ENCODE results near the gene LMTK3. TPM values are rescaled to one million over a fixed set of nuclear protein-coding genes. Genes with fewer than 3 reads are reported as not detected.

LMTK3 gene
- total and polyA plus RNA-seq, 2 of the 4 experiments (the other 2 are of a cell fraction), result 0.18 to 0.87 TPM

DNA sequence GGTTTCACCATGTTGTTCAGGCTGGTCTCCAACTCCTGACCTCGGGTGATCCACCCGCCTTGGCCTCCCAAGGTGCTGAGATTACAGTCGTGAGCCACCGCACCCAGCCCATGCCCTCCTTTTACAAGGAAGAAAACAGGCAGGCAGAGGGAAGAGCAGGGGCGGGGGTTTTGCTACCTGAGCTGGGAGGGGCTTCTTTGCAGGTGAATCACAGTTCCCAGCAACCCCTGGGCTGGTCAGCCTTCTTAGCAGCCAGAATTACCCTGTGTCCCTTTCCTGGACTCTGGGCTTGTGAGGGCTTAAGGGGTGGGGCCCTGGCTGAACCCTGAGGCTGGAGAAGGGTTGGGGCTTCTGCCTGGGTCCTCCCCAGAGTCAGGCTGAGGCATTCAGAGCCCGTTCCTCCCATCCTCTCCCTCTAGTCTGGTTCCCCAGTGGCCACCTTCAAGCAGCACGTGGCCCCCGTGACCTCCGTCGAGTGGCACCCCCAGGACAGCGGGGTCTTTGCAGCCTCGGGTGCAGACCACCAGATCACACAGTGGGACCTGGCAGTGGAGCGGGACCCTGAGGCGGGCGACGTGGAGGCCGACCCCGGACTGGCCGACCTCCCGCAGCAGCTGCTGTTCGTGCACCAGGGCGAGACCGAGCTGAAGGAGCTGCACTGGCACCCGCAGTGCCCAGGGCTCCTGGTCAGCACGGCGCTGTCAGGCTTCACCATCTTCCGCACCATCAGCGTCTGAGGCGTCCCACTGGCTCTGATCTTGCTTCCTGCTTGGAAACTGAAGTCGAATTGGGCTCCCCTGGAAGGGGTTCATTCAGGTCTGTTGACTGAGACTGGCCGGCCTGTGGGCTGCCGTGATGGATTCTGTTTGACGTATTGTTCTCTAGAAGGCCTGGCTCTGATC is 59.1 kb downstream of the LMTK3 start (continued):
- TF ChIP-seq MXI1 (IDR thresholded peaks at IDR 0.05; ENCODE audit: borderline replicate concordance, low read depth, low read length), result no peak

DNA sequence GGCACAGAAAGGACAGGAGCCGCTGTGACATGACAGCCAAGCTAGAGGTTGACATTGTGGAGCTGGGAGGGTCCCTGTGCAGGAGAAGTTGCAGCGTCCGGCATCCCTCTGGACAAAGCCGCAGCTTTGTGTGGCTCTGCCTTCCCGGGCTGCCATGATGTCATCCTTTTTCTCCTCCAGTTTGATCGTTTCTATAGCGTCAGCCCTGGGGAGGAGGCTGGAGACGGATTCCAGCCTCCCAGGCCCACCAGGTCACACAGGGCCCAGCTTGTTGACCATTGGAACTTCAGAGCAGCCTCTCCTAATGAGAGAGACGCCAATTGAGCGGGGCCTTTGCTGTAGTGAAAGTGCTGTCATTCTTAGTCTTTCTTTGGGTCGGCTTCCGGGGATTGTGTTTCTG is 60.0 kb downstream of the LMTK3 start:
- H2AK5ac ChIP-seq (ENCODE audit: low read depth, low read length), result no peak overlapping the region
- POLR2A ChIA-PET (ENCODE audit: unreplicated experiment), result no interaction called here
- H2AK9ac ChIP-seq (replicated peaks; ENCODE audit: low read depth, low read length, poor library complexity), result no peak overlapping the region
- no peak overlapping the region for H2BK20ac ChIP-seq (ENCODE audit: low read depth, low read length)
- DNase-seq, result no peak
- H3K56ac ChIP-seq (ENCODE audit: extremely low read depth, insufficient read depth, low read length), result no peak overlapping the region
- no peak overlapping the region for H3K14ac ChIP-seq (replicated peaks; ENCODE audit: low read depth, low read length)
- TF ChIP-seq RCOR1 (IDR thresholded peaks at IDR 0.05; ENCODE audit: insufficient replicate concordance, low read length) (no peak), MAZ (IDR thresholded peaks at IDR 0.05; ENCODE audit: borderline replicate concordance, low read depth, low read length) (no peak), MXI1 (IDR thresholded peaks at IDR 0.05; ENCODE audit: borderline replicate concordance, low read depth, low read length) (no peak), CHD1 (IDR thresholded peaks at IDR 0.05; ENCODE audit: low read depth, low read length) (no peak), NFE2L2 (IDR thresholded peaks at IDR 0.05; ENCODE audit: low read depth, low read length) (no peak), RFX5 (IDR thresholded peaks at IDR 0.05; ENCODE audit: low read depth, low read length) (no peak), SMC3 (IDR thresholded peaks at IDR 0.05; ENCODE audit: low read depth, low read length) (no peak)
- TF ChIP-seq, protein P1, sequence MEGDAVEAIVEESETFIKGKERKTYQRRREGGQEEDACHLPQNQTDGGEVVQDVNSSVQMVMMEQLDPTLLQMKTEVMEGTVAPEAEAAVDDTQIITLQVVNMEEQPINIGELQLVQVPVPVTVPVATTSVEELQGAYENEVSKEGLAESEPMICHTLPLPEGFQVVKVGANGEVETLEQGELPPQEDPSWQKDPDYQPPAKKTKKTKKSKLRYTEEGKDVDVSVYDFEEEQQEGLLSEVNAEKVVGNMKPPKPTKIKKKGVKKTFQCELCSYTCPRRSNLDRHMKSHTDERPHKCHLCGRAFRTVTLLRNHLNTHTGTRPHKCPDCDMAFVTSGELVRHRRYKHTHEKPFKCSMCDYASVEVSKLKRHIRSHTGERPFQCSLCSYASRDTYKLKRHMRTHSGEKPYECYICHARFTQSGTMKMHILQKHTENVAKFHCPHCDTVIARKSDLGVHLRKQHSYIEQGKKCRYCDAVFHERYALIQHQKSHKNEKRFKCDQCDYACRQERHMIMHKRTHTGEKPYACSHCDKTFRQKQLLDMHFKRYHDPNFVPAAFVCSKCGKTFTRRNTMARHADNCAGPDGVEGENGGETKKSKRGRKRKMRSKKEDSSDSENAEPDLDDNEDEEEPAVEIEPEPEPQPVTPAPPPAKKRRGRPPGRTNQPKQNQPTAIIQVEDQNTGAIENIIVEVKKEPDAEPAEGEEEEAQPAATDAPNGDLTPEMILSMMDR (conservative IDR thresholded peaks at IDR 0.05; ENCODE audit: low read depth, low read length), result no peak
- H3K9me3 ChIP-seq (ENCODE audit: control insufficient read depth, insufficient read depth, low read length), result no peaks in the 10 kb centered on the region
- H3K4ac ChIP-seq (ENCODE audit: low read depth, low read length), result no peak overlapping the region
- in situ Hi-C loops (cut with MboI; ENCODE audit: low sequenced_read_pairs) (no loop called here), dilution Hi-C loops (cut with HindIII; ENCODE audit: low sequenced_read_pairs, unreplicated experiment) (no loop called here), intact Hi-C loops (cut with micrococcal nuclease) (no loop called here)
- no peak overlapping the region for H3K9ac ChIP-seq (ENCODE audit: low read depth, low read length)
- no peak overlapping the region for H3K27ac ChIP-seq (ENCODE audit: insufficient read depth, low read length)
- no peaks in the 10 kb centered on the region for H3K27me3 ChIP-seq (ENCODE audit: control insufficient read depth, insufficient read depth, low read length)
- no peak overlapping the region for H2AFZ ChIP-seq (replicated peaks; ENCODE audit: low read length, poor library complexity)
- H3K18ac ChIP-seq (ENCODE audit: low read depth, low read length), result no peak overlapping the region
- H4K5ac ChIP-seq (ENCODE audit: low read depth, low read length), result no peak overlapping the region
- H3K4me3 ChIP-seq (ENCODE audit: insufficient read depth, low read depth, low read length), result no peak overlapping the region
- H3K9me1 ChIP-seq (ENCODE audit: insufficient read depth, low read length), result no peaks in the 10 kb centered on the region
- H3K79me1 ChIP-seq (ENCODE audit: low read depth in 1 of 2, low read length in 2 of 2), result peaks cover 8 to 31% of the 10 kb centered on the region in 2 experiments; a peak in 3 of 4 replicates
- ATAC-seq (ENCODE audit: low read depth), result no peak
- no peak overlapping the region for H4K91ac ChIP-seq (ENCODE audit: insufficient read depth, low read depth, low read length)
- H3K36me3 ChIP-seq (ENCODE audit: control insufficient read depth, insufficient read depth, low read length), result peaks cover 55% of the 10 kb centered on the region
- no peak overlapping the region for H2BK5ac ChIP-seq (ENCODE audit: low read depth, low read length, poor library complexity, severe bottlenecking)
- no peak overlapping the region for H4K8ac ChIP-seq (ENCODE audit: low read depth in 2 of 2, low read length in 2 of 2)
- CTCF ChIA-PET, result no interaction called here
- peaks cover under 1% of the 10 kb centered on the region; the same call in 1 of the 2 replicates for H3K4me1 ChIP-seq (ENCODE audit: control insufficient read depth, insufficient read depth, low read length)
- peaks cover 8% of the 10 kb centered on the region for H4K20me1 ChIP-seq (ENCODE audit: insufficient read depth, low read length)
- no peak overlapping the region for H2BK15ac ChIP-seq (ENCODE audit: low read depth, low read length)
- H3K4me2 ChIP-seq (ENCODE audit: low read depth, low read length), result no peak overlapping the region
- 94% methylated on average over 7 of the region's 12 CpGs; no CpG with 5 or more reads in 1 of the 2 experiments for WGBS, 2 experiments (ENCODE audit: extremely low coverage in 2 of 2, insufficient read length in 1 of 2)
- H3K23ac ChIP-seq (ENCODE audit: low read depth, low read length), result no peak overlapping the region
- no peak overlapping the region for H2BK120ac ChIP-seq (ENCODE audit: low read depth, low read length)
- BruUV-seq (replicated peaks), result no TSS peak

Measured in IMR-90 (cell line).